GM21786 (cell line): ENCODE measurements around the gene RPS6KB1.
"Not testable (repeated sequence)": the region's sequence is repeated elsewhere in the genome, so short reads cannot be mapped to it uniquely, and the experiment has no call there.

ENCODE experiments used
- ATAC-seq: cut with Tn5 transposase; IDR thresholded peaks from one replicate; pipeline ENCODE4 v1.9.1; 2021; ENCODE audit not compliant: unreplicated experiment

RPS6KB1 gene

DNA sequence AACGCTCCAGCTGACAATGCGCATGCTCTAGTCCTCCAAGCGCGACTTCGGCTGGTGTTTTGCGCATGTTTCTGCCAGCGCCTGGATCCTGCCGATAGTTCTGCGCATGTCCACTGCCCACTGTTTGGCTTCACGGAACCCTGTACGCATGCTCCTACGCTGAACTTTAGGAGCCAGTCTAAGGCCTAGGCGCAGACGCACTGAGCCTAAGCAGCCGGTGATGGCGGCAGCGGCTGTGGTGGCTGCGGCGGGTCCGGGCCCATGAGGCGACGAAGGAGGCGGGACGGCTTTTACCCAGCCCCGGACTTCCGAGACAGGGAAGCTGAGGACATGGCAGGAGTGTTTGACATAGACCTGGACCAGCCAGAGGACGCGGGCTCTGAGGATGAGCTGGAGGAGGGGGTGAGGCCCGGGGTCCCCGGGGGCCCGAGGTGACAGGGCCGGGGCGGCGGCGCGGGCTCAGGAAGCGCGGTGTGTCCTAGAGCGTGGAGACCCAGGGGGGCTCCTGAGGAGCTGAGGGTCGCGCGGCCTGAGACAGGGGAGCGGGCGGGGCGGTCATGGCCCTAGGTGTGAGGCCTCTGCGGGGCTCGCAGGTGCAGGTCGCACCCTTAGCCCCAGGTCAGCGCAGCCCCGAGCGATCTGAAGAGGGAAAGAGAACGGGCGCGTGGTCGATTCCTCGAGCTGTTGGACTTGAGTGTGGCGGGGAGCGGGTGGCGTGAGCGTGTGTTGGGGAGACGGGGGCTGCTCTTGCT, at the start of gene RPS6KB1, which contains the start of gene TUBD1:
Gene RPS6KB1 (plus strand): TSS at position 198 of the 752 bp plus-strand sequence. CDS start 64 bp downstream, at position 262.
Gene TUBD1 (minus strand): TSS at position 20 of the 752 bp plus-strand sequence. CDS start 1,941 bp downstream, outside the sequence.
- peak; percentile 88 for ATAC-seq

DNA sequence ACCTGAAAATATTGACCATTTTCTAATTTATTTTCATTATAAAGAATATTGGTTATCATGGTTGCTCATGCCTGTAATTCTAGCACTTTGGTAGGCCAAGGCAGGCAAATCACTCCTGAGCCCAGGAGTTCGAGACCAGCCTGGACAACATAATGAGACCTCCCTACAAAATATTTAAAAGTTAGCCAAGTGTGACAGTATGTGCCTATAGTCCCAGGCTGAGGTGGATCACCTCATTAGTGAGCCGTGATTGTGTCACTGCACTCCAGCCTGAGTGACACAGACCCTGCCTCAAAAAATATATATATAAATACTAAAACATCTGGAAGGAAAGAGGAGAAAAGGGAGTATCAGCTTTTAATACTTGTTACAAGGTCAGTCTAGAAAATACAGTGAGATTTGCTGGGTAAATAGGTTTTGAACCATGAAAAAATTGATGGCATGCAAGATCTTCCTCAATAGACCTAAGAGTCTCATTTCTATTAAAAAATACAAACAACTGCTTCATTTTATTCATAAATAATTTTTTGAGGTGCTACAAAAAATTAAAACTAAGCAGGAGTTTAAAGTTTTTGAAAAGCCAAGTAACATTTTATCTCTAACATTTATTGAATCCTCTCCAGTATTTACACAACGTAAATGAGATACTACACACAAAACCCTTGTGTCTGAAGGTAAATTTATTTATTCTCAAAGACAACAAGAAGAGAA, 47.9 kb upstream of the RPS6KB1 start:
- ATAC-seq: no peak

DNA sequence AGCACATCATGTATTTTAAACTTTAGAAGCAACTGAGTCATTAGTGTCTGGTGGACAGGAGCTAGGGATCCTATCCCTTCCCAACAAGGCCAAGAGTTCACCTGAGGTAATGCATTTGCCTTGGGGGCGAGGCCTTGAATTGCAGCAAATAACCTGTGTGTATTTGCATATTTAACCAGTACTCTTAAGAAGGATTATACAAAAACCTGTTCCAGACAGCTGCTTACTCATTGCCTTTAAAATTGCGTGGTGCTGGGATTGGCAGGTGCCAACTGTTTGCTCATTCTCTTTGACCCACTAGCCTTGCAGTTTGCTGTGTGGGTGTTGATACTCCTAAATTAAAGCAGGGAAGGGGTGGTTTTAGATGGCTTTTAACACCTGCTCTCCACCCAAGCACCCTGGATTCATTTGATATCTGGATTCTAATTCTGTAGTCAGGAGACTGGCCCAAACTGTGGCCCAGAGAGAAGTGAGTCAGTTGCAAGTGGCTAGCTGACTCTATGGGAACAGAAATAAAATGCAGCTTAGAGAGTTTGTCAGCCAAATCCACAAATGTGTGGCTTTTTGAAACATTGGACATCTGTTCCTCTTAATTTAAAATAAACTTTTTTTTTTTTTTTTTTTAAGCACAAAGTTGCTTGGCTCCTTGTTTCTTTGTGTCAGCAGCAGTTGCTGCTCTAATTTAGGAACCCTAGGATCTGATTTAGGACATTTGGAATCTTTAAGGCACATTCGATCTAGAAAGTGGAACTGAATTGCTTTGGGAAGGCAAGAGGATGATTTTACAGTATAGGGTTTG, 47.1 kb upstream of the RPS6KB1 start:
- ATAC-seq: no peak

- ATAC-seq: peak; percentile 41
These were observed 46.3 kb upstream of the RPS6KB1 start for GRCh38 chr17:59846394-59847165.

DNA sequence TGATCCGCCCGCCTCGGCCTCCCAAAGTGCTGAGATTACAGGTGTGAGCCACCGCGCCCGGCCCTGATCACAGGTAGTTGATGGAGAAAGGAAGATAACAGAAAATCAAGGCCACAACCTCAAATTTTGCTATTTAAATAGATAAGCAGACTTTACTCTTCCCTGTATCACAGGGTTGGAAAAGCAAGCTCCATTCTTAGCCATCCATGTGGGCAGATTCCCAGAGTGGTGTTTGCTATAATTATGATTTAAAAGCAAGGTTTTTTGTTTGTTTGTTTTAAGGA, 44.6 kb upstream of the RPS6KB1 start:
- ATAC-seq: no peak

DNA sequence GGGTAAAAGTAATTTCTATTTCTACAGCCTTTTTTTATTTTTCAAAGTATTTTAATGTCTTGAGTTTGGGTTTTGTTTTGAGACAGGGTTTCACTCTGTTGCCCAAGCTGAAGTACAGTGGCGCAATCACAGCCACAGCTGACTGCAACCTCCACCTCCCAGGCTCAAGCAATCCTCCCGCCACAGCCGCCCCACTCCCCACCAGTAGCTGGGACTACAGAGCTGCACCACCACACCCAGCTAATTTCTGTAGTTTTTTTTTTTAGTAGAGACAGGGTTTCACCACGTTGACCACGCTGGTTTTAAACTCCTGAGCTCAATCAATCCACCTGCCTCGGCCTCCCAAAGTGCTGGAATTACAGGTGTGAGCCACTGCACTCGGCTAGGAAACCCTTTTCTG, 44.1 kb upstream of the RPS6KB1 start:
- ATAC-seq: peak; percentile 39

GRCh38 chr17:59850311-59850710, 42.6 kb upstream of the RPS6KB1 start:
- not testable (repeated sequence) for ATAC-seq

- no peak for ATAC-seq
These were observed 41.2 kb upstream of the RPS6KB1 start for GRCh38 chr17:59851439-59852375.

DNA sequence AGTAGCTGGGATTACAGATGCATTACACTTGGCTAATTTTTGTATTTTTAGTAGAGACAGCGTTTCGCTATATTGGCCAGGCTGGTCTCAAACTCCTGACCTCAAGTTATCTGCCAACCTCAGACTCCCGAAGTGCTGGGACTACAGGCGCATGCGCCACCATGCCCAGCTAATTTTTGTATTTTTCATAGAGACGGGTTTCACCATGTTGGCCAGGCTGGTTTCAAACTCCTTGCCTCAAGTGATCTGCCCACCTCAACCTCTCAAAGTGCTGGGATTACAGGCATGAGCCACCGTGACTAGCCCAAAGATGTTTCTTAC, 40.1 kb upstream of the RPS6KB1 start:
- not testable (repeated sequence) for ATAC-seq

GRCh38 chr17:59853168-59853918, 39.6 kb upstream of the RPS6KB1 start:
- no peak for ATAC-seq

GRCh38 chr17:59853919-59854729, 38.8 kb upstream of the RPS6KB1 start:
- ATAC-seq: not testable (repeated sequence)

DNA sequence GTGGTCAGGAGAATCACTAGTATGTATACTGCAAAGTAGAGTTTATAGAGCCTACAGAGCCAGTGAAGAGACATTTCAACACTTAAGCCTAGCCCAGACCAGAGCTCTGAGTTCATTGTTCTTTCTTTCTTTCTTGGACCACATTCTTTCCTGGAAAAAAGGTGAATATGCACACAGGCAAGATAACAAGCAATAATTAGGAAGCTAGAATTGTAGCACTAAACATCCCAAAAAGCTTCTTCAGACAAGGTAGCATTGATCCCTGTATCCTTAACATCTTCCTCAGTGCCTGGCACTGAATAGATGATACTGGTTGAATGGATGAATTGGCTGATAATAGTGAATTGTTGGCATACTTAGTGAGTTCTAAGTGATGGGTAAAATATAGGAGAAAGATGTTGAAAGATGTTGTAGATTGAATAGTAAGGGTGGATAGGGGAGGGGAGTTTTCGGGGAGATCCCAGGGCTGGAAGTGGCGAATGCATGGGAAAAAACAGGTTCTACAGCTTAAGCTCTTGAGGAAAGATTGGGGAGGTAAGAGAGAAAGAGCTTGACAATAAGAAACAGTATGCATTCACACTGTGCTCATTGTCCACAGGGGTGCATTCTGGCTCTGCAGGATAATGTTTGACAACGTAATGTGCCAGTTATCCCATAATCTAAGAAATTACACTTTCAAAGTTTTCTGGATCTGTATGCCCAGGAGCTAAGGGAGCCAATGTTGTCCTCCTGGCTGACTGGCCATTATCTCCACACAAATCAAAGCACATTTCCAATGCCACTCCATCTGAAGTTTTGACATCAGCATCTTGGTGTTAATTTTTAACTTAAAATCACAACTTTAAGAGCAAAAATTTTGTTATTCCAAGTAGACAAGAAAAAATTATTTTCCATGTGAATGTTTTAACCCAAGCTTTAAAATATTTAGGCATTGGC, 35.8 kb upstream of the RPS6KB1 start:
- no peak for ATAC-seq

- no peak for ATAC-seq
These were observed 34.6 kb upstream of the RPS6KB1 start for GRCh38 chr17:59858167-59858816.

GRCh38 chr17:59858932-59859331, 34.0 kb upstream of the RPS6KB1 start:
- no peak for ATAC-seq

GRCh38 chr17:59859444-59860025, 33.4 kb upstream of the RPS6KB1 start:
- ATAC-seq: no peak

- ATAC-seq: no peak
These were observed 29.3 kb upstream of the RPS6KB1 start for GRCh38 chr17:59863616-59864015.

DNA sequence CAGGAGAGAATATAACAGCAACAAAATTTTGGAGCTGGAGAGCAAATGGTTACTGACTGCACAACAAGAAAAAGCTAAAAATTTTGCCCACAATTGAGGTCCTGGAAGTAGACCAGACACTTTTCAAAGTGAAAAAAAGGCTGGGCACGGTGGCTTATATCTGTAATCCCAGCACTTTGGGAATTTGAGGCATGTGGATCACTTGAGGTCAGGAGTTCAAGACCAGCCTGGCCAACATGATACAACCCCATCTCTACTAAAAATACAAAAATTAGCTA, 23.0 kb upstream of the RPS6KB1 start:
- no peak for ATAC-seq
